Neural cell (in vitro differentiated cells): ENCODE data around the gene KANK4. TPM values are rescaled to one million over a fixed set of nuclear protein-coding genes. Genes with fewer than 3 reads are reported as not detected.

Experiments
- H2AFZ ChIP-seq: fragments of 200-600, 300-800 bp; sonication (generic), shearing (Covaris generic); 2 replicates; pipeline ENCODE4 v1.6.0; 2014; ENCODE audit warnings: low read depth, mild to moderate bottlenecking, antibody characterized with exemption, low read length, moderate library complexity
- H3F3A ChIP-seq: fragments of 200-600 bp; shearing (Covaris generic); 2 replicates; pipeline ENCODE4 v1.6.1; 2016; ENCODE audit warnings: mild to moderate bottlenecking, moderate library complexity, mixed read lengths, antibody characterized with exemption, low read length; ENCODE audit not compliant: insufficient read depth, poor library complexity, severe bottlenecking
- H3K27ac ChIP-seq: fragments of 200-600, 300-800 bp; sonication (generic), shearing (Covaris generic); 2 replicates; pipeline ENCODE4 v1.5.1; 2014; ENCODE audit warnings: mild to moderate bottlenecking, low read length, moderate library complexity
- H3K27me3 ChIP-seq: fragments of 300-800, 200-600 bp; sonication (generic), shearing (Covaris generic); 2 replicates; pipeline ENCODE4 v1.6.0; 2014; ENCODE audit warnings: mild to moderate bottlenecking, low read depth, low read length, moderate library complexity; ENCODE audit not compliant: insufficient read depth
- H3K36me3 ChIP-seq: fragments of 300-800, 200-600 bp; sonication (generic), shearing (Covaris generic); 2 replicates; pipeline ENCODE4 v1.5.1; 2014; ENCODE audit warnings: mild to moderate bottlenecking, antibody characterized with exemption, low read length, moderate library complexity; ENCODE audit not compliant: insufficient read depth
- H3K4me2 ChIP-seq: fragments of 300-800, 200-600 bp; sonication (generic), shearing (Covaris generic); 2 replicates; pipeline ENCODE4 v1.6.0; 2014; ENCODE audit warnings: mild to moderate bottlenecking, low read length
- H3K4me3 ChIP-seq: fragments of 300-800, 200-600 bp; sonication (generic), shearing (Covaris generic); 2 replicates; pipeline ENCODE4 v1.5.1; 2014; ENCODE audit warnings: mild to moderate bottlenecking, low read length, moderate library complexity
- H3K79me2 ChIP-seq: fragments of 200-600 bp; shearing (Covaris generic); replicated peaks from 2 replicates; pipeline ENCODE4 v1.6.0; 2014; ENCODE audit warnings: mild to moderate bottlenecking, low read length, moderate library complexity; ENCODE audit not compliant: insufficient read depth
- H3K9ac ChIP-seq: fragments of 300-800, 200-600 bp; sonication (generic), shearing (Covaris generic); 2 replicates; pipeline ENCODE4 v1.6.1; 2016; ENCODE audit warnings: mild to moderate bottlenecking, low read length, mixed read lengths
- H3K9me2 ChIP-seq: fragments of 200-600 bp; shearing (Covaris generic); 2 replicates; pipeline ENCODE4 v1.6.1; 2016; ENCODE audit warnings: mild to moderate bottlenecking, low read length, mixed read lengths; ENCODE audit not compliant: insufficient read depth
- H3K9me3 ChIP-seq: fragments of 200-600, 300-800 bp; sonication (generic), shearing (Covaris generic); 2 replicates; pipeline ENCODE4 v1.6.1; 2016; ENCODE audit warnings: mild to moderate bottlenecking, mixed run types, low read length, moderate library complexity, mixed read lengths
- H4K20me1 ChIP-seq: fragments of 200-600 bp; shearing (Covaris generic); 2 replicates; pipeline ENCODE4 v1.6.1; 2016; ENCODE audit warnings: mild to moderate bottlenecking, mixed run types; ENCODE audit not compliant: insufficient read depth
- EP300 ChIP-seq: fragments of 450-650 bp; conservative IDR thresholded peaks from 2 replicates; pipeline ENCODE4 v1.6.1; 2014; ENCODE audit warnings: antibody characterized with exemption, mild to moderate bottlenecking, moderate library complexity; ENCODE audit not compliant: poor library complexity, severe bottlenecking
- EZH2 ChIP-seq: fragments of 200-600, 300-800 bp; shearing (Covaris generic), sonication (generic); IDR thresholded peaks from 2 replicates; pipeline ENCODE4 v1.6.1; 2014; ENCODE audit warnings: antibody characterized with exemption, low read length, borderline replicate concordance, mild to moderate bottlenecking; ENCODE audit not compliant: insufficient read depth, poor library complexity, severe bottlenecking
- MXI1 ChIP-seq: fragments of 450-650 bp; conservative IDR thresholded peaks from 2 replicates; pipeline ENCODE4 v1.6.1; 2014; ENCODE audit warnings: antibody characterized with exemption, mild to moderate bottlenecking; ENCODE audit not compliant: poor library complexity, severe bottlenecking
- POLR2AphosphoS5 ChIP-seq: IDR thresholded peaks from 2 replicates; pipeline ENCODE4 v1.6.1; 2012
- RAD21 ChIP-seq: fragments of 450-650 bp; conservative IDR thresholded peaks from 2 replicates; pipeline ENCODE4 v1.6.1; 2014; ENCODE audit warnings: antibody characterized with exemption, mild to moderate bottlenecking, moderate library complexity
- SMC3 ChIP-seq: fragments of 450-650 bp; conservative IDR thresholded peaks from 2 replicates; pipeline ENCODE4 v1.6.1; 2014; ENCODE audit warnings: antibody characterized with exemption, mild to moderate bottlenecking, moderate library complexity; ENCODE audit not compliant: poor library complexity
- TAF1 ChIP-seq: IDR thresholded peaks from 2 replicates; pipeline ENCODE4 v1.6.1; 2012; ENCODE audit warnings: low read depth
- polyA plus RNA-seq: library from polyadenylated mRNA; depleted of rRNA; stranded (reverse); fragments of >200 nt; gene quantifications from 2 replicates; pipeline ENCODE4 v1.2.3, GENCODE V29; 2014
- TF ChIP-seq, protein P1 (sequence below): IDR thresholded peaks from 2 replicates; pipeline ENCODE4 v1.6.1; 2012; ENCODE audit warnings: borderline replicate concordance
- TF ChIP-seq, protein P2 (sequence below): fragments of 450-650 bp; IDR thresholded peaks from 2 replicates; pipeline ENCODE4 v1.5.1; 2014; ENCODE audit warnings: antibody characterized with exemption, mild to moderate bottlenecking, moderate library complexity; ENCODE audit not compliant: poor library complexity, severe bottlenecking

KANK4 gene
- polyA plus RNA-seq, 1 donor from 2014 or later: 0.25 TPM

DNA sequence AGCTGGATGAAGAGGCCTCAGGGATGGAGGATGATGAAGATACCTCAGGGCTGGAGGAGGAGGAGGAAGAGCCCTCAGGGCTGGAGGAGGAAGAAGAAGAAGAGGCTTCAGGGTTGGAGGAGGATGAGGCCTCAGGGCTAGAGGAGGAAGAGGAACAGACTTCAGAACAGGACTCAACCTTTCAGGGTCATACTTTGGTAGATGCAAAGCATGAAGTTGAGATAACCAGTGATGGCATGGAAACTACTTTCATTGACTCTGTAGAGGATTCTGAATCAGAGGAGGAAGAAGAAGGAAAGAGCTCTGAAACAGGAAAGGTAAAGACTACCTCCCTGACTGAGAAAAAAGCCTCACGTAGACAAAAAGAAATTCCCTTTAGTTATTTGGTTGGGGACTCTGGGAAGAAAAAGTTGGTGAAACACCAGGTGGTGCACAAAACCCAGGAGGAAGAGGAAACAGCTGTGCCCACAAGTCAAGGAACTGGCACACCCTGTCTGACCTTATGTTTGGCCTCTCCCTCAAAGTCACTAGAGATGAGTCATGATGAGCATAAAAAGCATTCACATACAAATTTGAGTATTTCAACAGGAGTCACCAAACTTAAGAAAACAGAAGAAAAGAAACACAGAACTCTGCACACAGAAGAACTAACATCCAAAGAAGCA lies 109.2 kb downstream of the KANK4 start:
- H3K9me3 ChIP-seq: peaks cover 4% of the 10 kb centered on the region

DNA sequence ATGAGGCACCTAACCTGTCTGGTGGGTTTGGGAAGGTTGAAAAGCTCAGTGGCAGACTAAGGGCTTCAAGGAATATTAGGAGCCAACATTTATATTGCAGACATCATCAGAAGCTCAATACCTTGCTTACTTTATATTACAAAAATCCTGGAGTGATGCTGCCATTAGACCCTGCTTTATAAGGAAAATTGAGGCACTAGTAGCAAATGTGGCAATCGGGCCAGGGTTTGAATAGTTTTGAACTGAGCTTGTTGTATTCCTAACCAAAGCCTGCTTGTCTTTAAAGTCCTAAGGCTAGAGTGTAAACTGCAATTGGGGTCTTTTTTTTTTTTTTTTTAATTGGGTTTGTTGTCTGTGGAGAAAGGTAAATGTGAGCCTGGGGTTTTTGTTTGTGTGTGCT lies 110.3 kb downstream of the KANK4 start:
- no peaks in the 10 kb centered on the region for H3F3A ChIP-seq
- H3K27ac ChIP-seq: no peak overlapping the region
- H3K4me2 ChIP-seq: no peak overlapping the region
- no peak overlapping the region for H3K9ac ChIP-seq
- no peaks in the 10 kb centered on the region for H3K36me3 ChIP-seq
- H3K27me3 ChIP-seq: no peaks in the 10 kb centered on the region
- H3K9me3 ChIP-seq: peaks cover 4% of the 10 kb centered on the region
- H4K20me1 ChIP-seq: no peaks in the 10 kb centered on the region
- no peak overlapping the region for H2AFZ ChIP-seq
- no peak overlapping the region for H3K4me3 ChIP-seq
- H3K9me2 ChIP-seq: no peaks in the 10 kb centered on the region
- H3K79me2 ChIP-seq: no peaks in the 10 kb centered on the region
- TF ChIP-seq EP300: no peak
- no peak for TF ChIP-seq RAD21
- TF ChIP-seq POLR2AphosphoS5: no peak

More for the DNA sequence above, 109.2 kb downstream of the KANK4 start:
- H3K9ac ChIP-seq: no peak overlapping the region
- H3K4me2 ChIP-seq: no peak overlapping the region
- TF ChIP-seq MXI1 (no peak), SMC3 (no peak), POLR2AphosphoS5 (no peak)
- H4K20me1 ChIP-seq: no peaks in the 10 kb centered on the region
- no peaks in the 10 kb centered on the region for H3K27me3 ChIP-seq
- H3K9me2 ChIP-seq: no peaks in the 10 kb centered on the region
- H3K4me3 ChIP-seq: no peak overlapping the region
- no peaks in the 10 kb centered on the region for H3K79me2 ChIP-seq
- no peak overlapping the region for H2AFZ ChIP-seq
- H3F3A ChIP-seq: no peaks in the 10 kb centered on the region
- H3K27ac ChIP-seq: no peak overlapping the region
- no peaks in the 10 kb centered on the region for H3K36me3 ChIP-seq

DNA sequence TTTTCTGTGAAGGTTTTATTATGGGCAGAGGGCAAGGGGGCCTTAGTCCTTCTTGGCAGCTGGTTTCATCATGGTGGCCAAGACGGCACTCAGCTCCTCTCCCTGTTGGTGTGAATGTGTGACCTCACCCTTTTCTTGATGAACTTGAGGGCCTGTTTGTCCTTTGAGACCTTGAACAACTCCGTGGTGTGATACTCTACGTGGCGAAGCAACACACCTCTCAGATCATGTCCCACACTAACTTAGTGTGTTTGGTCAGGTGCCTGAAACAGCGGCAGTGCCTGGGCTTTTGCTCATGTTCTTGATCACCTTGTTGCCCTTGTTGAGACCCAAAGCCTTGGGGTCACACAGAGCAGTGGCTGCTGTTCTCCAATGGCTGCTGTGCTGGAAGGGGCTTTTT lies 111.1 kb downstream of the KANK4 start:
- H3K4me2 ChIP-seq: no peak overlapping the region
- H3K79me2 ChIP-seq: no peaks in the 10 kb centered on the region
- no peak overlapping the region for H3K9ac ChIP-seq
- no peak overlapping the region for H2AFZ ChIP-seq
- H3K36me3 ChIP-seq: no peaks in the 10 kb centered on the region
- no peaks in the 10 kb centered on the region for H3F3A ChIP-seq
- no peaks in the 10 kb centered on the region for H3K9me2 ChIP-seq
- peaks cover 4% of the 10 kb centered on the region for H3K9me3 ChIP-seq
- H3K27me3 ChIP-seq: no peaks in the 10 kb centered on the region
- H4K20me1 ChIP-seq: no peaks in the 10 kb centered on the region
- H3K4me3 ChIP-seq: no peak overlapping the region
- TF ChIP-seq POLR2AphosphoS5: no peak
- no peak for TF ChIP-seq TAF1
- no peak for TF ChIP-seq RAD21
- TF ChIP-seq EZH2: no peak
- TF ChIP-seq, protein P1, sequence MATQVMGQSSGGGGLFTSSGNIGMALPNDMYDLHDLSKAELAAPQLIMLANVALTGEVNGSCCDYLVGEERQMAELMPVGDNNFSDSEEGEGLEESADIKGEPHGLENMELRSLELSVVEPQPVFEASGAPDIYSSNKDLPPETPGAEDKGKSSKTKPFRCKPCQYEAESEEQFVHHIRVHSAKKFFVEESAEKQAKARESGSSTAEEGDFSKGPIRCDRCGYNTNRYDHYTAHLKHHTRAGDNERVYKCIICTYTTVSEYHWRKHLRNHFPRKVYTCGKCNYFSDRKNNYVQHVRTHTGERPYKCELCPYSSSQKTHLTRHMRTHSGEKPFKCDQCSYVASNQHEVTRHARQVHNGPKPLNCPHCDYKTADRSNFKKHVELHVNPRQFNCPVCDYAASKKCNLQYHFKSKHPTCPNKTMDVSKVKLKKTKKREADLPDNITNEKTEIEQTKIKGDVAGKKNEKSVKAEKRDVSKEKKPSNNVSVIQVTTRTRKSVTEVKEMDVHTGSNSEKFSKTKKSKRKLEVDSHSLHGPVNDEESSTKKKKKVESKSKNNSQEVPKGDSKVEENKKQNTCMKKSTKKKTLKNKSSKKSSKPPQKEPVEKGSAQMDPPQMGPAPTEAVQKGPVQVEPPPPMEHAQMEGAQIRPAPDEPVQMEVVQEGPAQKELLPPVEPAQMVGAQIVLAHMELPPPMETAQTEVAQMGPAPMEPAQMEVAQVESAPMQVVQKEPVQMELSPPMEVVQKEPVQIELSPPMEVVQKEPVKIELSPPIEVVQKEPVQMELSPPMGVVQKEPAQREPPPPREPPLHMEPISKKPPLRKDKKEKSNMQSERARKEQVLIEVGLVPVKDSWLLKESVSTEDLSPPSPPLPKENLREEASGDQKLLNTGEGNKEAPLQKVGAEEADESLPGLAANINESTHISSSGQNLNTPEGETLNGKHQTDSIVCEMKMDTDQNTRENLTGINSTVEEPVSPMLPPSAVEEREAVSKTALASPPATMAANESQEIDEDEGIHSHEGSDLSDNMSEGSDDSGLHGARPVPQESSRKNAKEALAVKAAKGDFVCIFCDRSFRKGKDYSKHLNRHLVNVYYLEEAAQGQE: no peak
- TF ChIP-seq, protein P2, sequence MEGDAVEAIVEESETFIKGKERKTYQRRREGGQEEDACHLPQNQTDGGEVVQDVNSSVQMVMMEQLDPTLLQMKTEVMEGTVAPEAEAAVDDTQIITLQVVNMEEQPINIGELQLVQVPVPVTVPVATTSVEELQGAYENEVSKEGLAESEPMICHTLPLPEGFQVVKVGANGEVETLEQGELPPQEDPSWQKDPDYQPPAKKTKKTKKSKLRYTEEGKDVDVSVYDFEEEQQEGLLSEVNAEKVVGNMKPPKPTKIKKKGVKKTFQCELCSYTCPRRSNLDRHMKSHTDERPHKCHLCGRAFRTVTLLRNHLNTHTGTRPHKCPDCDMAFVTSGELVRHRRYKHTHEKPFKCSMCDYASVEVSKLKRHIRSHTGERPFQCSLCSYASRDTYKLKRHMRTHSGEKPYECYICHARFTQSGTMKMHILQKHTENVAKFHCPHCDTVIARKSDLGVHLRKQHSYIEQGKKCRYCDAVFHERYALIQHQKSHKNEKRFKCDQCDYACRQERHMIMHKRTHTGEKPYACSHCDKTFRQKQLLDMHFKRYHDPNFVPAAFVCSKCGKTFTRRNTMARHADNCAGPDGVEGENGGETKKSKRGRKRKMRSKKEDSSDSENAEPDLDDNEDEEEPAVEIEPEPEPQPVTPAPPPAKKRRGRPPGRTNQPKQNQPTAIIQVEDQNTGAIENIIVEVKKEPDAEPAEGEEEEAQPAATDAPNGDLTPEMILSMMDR: no peak
- H3K27ac ChIP-seq: no peak overlapping the region
